A549 (cell line): ENCODE data around the gene TUT7.

ENCODE experiments used
- MAX ChIP-seq: IDR thresholded peaks from 2 replicates; pipeline ENCODE4 v1.6.1; 2012
- POLR2A ChIP-seq: IDR thresholded peaks from 2 replicates; pipeline ENCODE4 v1.6.1; 2012; ENCODE audit warnings: mild to moderate bottlenecking, low read length
- TF ChIP-seq, protein P1 (sequence below): fragments of >200 bp; sonication (Bioruptor Twin); formaldehyde crosslinking; IDR thresholded peaks from 3 replicates; pipeline ENCODE4 v1.5.1; 2016

- TF ChIP-seq MAX, result no peak
- TF ChIP-seq, protein P1, sequence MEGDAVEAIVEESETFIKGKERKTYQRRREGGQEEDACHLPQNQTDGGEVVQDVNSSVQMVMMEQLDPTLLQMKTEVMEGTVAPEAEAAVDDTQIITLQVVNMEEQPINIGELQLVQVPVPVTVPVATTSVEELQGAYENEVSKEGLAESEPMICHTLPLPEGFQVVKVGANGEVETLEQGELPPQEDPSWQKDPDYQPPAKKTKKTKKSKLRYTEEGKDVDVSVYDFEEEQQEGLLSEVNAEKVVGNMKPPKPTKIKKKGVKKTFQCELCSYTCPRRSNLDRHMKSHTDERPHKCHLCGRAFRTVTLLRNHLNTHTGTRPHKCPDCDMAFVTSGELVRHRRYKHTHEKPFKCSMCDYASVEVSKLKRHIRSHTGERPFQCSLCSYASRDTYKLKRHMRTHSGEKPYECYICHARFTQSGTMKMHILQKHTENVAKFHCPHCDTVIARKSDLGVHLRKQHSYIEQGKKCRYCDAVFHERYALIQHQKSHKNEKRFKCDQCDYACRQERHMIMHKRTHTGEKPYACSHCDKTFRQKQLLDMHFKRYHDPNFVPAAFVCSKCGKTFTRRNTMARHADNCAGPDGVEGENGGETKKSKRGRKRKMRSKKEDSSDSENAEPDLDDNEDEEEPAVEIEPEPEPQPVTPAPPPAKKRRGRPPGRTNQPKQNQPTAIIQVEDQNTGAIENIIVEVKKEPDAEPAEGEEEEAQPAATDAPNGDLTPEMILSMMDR, result no peak
- TF ChIP-seq POLR2A, result no peak
Observed at GRCh38 chr9:86279839-86280238, 74.4 kb downstream of the TUT7 start.
